HCT116 (cell line): ENCODE data around the gene NCAN. TPM values are rescaled to one million over a fixed set of nuclear protein-coding genes. Genes with fewer than 3 reads are reported as not detected.

Experiments
- ATAC-seq: fragments of 200-7000 bp; cut with Tn5 transposase; 2 replicates; pipeline ENCODE4 v1.9.1; 2020; ENCODE audit warnings: mild to moderate bottlenecking, moderate library complexity
- BruUV-seq: library from RNA; stranded (reverse); fragments of 400-500 nt; replicated peaks from 2 replicates; lab custom pipeline; 2021; lab: Mats Ljungman, UMichigan
- CTCF ChIA-PET: fragments of 300-600 bp; sonication (Branson Sonifier 250); formaldehyde crosslinking; loops from one replicate; lab custom pipeline; 2021; ENCODE audit warnings: antibody characterized with exemption; lab: Charles Lee
- POLR2A ChIA-PET: fragments of 300-600, 350-600 bp; sonication (Branson Sonifier 250); formaldehyde crosslinking; loops from one replicate; lab custom pipeline; 2021; ENCODE audit warnings: antibody characterized with exemption; lab: Charles Lee
- RAD21 ChIA-PET, 2 experiments: fragments of 300-600 bp; sonication (Branson Sonifier 250); formaldehyde crosslinking; loops; one replicate each; lab custom pipeline; 2023; ENCODE audit warnings: low total read pairs in 2 of 2; ENCODE audit not compliant: uncharacterized antibody in 2 of 2, unreplicated experiment in 2 of 2, low non-redundant PET in 1 of 2; lab: Charles Lee
- DNase-seq: peaks from one replicate; pipeline ENCODE4 v3.0.0-alpha.2; 2010; ENCODE audit warnings: low read depth, low spot score
- H2AFZ ChIP-seq: fragments of 200-600 bp; shearing (Covaris generic), sonication (generic); 2 replicates; pipeline ENCODE4 v1.6.1; 2017; ENCODE audit warnings: low read depth, mixed run types, mixed read lengths, antibody characterized with exemption, low read length; ENCODE audit not compliant: poor library complexity, severe bottlenecking
- H3K27ac ChIP-seq: 2 replicates; pipeline ENCODE4 v1.5.1; 2012; ENCODE audit warnings: low read depth, low read length
- H3K27me3 ChIP-seq: fragments of 200-600 bp; sonication (generic); 2 replicates; pipeline ENCODE4 v1.6.1; 2016; ENCODE audit warnings: mixed run types, low read length, mixed read lengths; ENCODE audit not compliant: insufficient read depth
- H3K36me3 ChIP-seq, 2 experiments: fragments of 200-500 bp in 1 of 2; fragments of 200-600 bp in 1 of 2; sonication (Bioruptor generic) in 1 of 2; sonication (generic) in 1 of 2; 2 replicates each; pipeline versions ENCODE4 v1.5.1 to v1.6.1; 2014 to 2016; ENCODE audit warnings: low read length in 2 of 2, inconsistent platforms in 1 of 2, mixed read lengths in 1 of 2, mixed run types in 1 of 2; ENCODE audit not compliant: insufficient read depth in 2 of 2, control insufficient read depth in 1 of 2
- H3K4me1 ChIP-seq, 2 experiments: fragments of 200-600 bp in 1 of 2; sonication (generic) in 1 of 2; 2 replicates each; pipeline versions ENCODE4 v1.5.1 to v1.6.1; 2012 to 2017; ENCODE audit warnings: low read length in 2 of 2, inconsistent platforms in 1 of 2, mild to moderate bottlenecking in 1 of 2, mixed read lengths in 1 of 2, mixed run types in 1 of 2, moderate library complexity in 1 of 2; ENCODE audit not compliant: insufficient read depth in 2 of 2, control insufficient read depth in 1 of 2
- H3K4me2 ChIP-seq: fragments of 200-600 bp; sonication (generic); 2 replicates; pipeline ENCODE4 v1.6.1; 2017; ENCODE audit warnings: mixed run types, low read length, mixed read lengths
- H3K4me3 ChIP-seq, 2 experiments: fragments of 200-600 bp in 1 of 2; sonication (generic) in 1 of 2; replicated peaks in 1 of 2; 2 replicates each; pipeline ENCODE4 v1.5.1; 2011 to 2016; ENCODE audit warnings: low read length in 2 of 2, control low read depth in 1 of 2, low read depth in 1 of 2, mild to moderate bottlenecking in 1 of 2, mixed read lengths in 1 of 2, mixed run types in 1 of 2
- H3K79me2 ChIP-seq: fragments of 200-600 bp; sonication (generic); 2 replicates; pipeline ENCODE4 v1.6.1; 2017; ENCODE audit warnings: mild to moderate bottlenecking, mixed run types, low read length, moderate library complexity, mixed read lengths; ENCODE audit not compliant: insufficient read depth
- H3K9ac ChIP-seq: fragments of 200-600 bp; sonication (generic); 2 replicates; pipeline ENCODE4 v1.6.1; 2016; ENCODE audit warnings: low read length, mixed read lengths
- H3K9me2 ChIP-seq: fragments of 200-600 bp; sonication (generic), shearing (Covaris generic); 2 replicates; pipeline ENCODE4 v1.6.1; 2017; ENCODE audit warnings: mixed run types, mild to moderate bottlenecking, moderate library complexity; ENCODE audit not compliant: insufficient read depth
- H3K9me3 ChIP-seq, 2 experiments: fragments of 200-500 bp in 1 of 2; fragments of 200-600 bp in 1 of 2; sonication (Bioruptor generic) in 1 of 2; sonication (generic) in 1 of 2; 2 replicates each; pipeline ENCODE4 v1.6.1; 2014 to 2017; ENCODE audit warnings: low read length in 2 of 2, mixed read lengths in 2 of 2, inconsistent platforms in 1 of 2, low read depth in 1 of 2, mild to moderate bottlenecking in 1 of 2, mixed run types in 1 of 2, moderate library complexity in 1 of 2; ENCODE audit not compliant: control insufficient read depth in 1 of 2, insufficient read depth in 1 of 2
- H4K20me1 ChIP-seq: fragments of 200-600 bp; sonication (generic), shearing (Covaris generic); 2 replicates; pipeline ENCODE4 v1.6.1; 2017; ENCODE audit warnings: mixed run types, mild to moderate bottlenecking, moderate library complexity; ENCODE audit not compliant: insufficient read depth
- CBX3 ChIP-seq: IDR thresholded peaks from 2 replicates; pipeline ENCODE4 v1.6.1; 2012; ENCODE audit warnings: low read depth
- CEBPB ChIP-seq: IDR thresholded peaks from 2 replicates; pipeline ENCODE4 v1.6.1; 2012; ENCODE audit warnings: low read depth
- EGR1 ChIP-seq: IDR thresholded peaks from 2 replicates; pipeline ENCODE4 v1.6.1; 2012; ENCODE audit warnings: low read depth
- ELF1 ChIP-seq: IDR thresholded peaks from 2 replicates; pipeline ENCODE4 v1.6.1; 2012; ENCODE audit warnings: low read depth, borderline replicate concordance
- EZH2phosphoT487 ChIP-seq: fragments of 200-600 bp; IDR thresholded peaks from 2 replicates; pipeline ENCODE4 v1.6.1; 2018; ENCODE audit warnings: antibody characterized with exemption, borderline replicate concordance
- FOSL1 ChIP-seq: IDR thresholded peaks from 2 replicates; pipeline ENCODE4 v1.6.1; 2012; ENCODE audit warnings: low read depth
- JUND ChIP-seq: IDR thresholded peaks from 2 replicates; pipeline ENCODE4 v1.6.1; 2012
- POLR2A ChIP-seq: IDR thresholded peaks from 2 replicates; pipeline ENCODE4 v1.7.0; 2011; ENCODE audit warnings: borderline replicate concordance; ENCODE audit not compliant: insufficient read depth, insufficient read length; ENCODE audit errors: extremely low read depth
- RAD21 ChIP-seq: IDR thresholded peaks from 2 replicates; pipeline ENCODE4 v1.6.1; 2012; ENCODE audit warnings: low read depth, mild to moderate bottlenecking
- SP1 ChIP-seq: IDR thresholded peaks from 2 replicates; pipeline ENCODE4 v1.6.1; 2012; ENCODE audit warnings: low read depth
- SRF ChIP-seq: IDR thresholded peaks from 2 replicates; pipeline ENCODE4 v1.6.1; 2012; ENCODE audit warnings: low read depth
- TCF7L2 ChIP-seq: IDR thresholded peaks from 2 replicates; pipeline ENCODE4 v1.7.0; 2011; ENCODE audit warnings: borderline replicate concordance, inconsistent platforms; ENCODE audit not compliant: insufficient read depth, insufficient read length; ENCODE audit errors: extremely low read depth
- YY1 ChIP-seq: IDR thresholded peaks from 2 replicates; pipeline ENCODE4 v1.6.1; 2011; ENCODE audit warnings: low read length, low read depth, moderate library complexity, mild to moderate bottlenecking; ENCODE audit not compliant: insufficient replicate concordance; ENCODE audit errors: extremely low read depth
- ZFX ChIP-seq: fragments of 450-650 bp; IDR thresholded peaks from 2 replicates; pipeline ENCODE4 v1.6.1; 2017
- ZNF274 ChIP-seq: fragments of 200-500 bp; sonication (Bioruptor generic); IDR thresholded peaks from 2 replicates; pipeline ENCODE4 v1.6.1; 2014; ENCODE audit warnings: mild to moderate bottlenecking, low read depth, low read length, inconsistent platforms
- intact Hi-C: fragments of 100-400 bp; cut with micrococcal nuclease; formaldehyde crosslinking; loops from 2 replicates; pipeline ENCODE4 v1.10.0; 2022
- total RNA-seq: library from RNA; stranded (reverse); gene quantifications from one replicate; pipeline ENCODE4 v1.2.1, GENCODE V29; 2021; ENCODE audit not compliant: unreplicated experiment
- TF ChIP-seq, protein P1 (sequence below): IDR thresholded peaks from 2 replicates; pipeline ENCODE4 v1.6.1; 2012
- TF ChIP-seq, protein P2 (sequence below): IDR thresholded peaks from 2 replicates; pipeline ENCODE4 v1.6.1; 2011; ENCODE audit warnings: mild to moderate bottlenecking, low read length, moderate library complexity; ENCODE audit not compliant: insufficient replicate concordance; ENCODE audit errors: extremely low read depth
- TF ChIP-seq, protein P3 (sequence below), 3 experiments: fragments of 200-600 bp in 1 of 3; sonication (generic) in 1 of 3; IDR thresholded peaks in 2 of 3; conservative IDR thresholded peaks in 1 of 3; 2 replicates each; pipeline ENCODE4 v1.5.1; 2012 to 2017; ENCODE audit warnings: low read depth in 2 of 3, low read length in 2 of 3, antibody characterized with exemption in 1 of 3, borderline replicate concordance in 1 of 3, control low read depth in 1 of 3, mild to moderate bottlenecking in 1 of 3, mixed read lengths in 1 of 3, mixed run types in 1 of 3, moderate library complexity in 1 of 3; ENCODE audit not compliant: insufficient read depth in 1 of 3
- TF ChIP-seq, protein P4 (sequence below): IDR thresholded peaks from 2 replicates; pipeline ENCODE4 v1.6.1; 2012
- TF ChIP-seq, protein P5 (sequence below): IDR thresholded peaks from 2 replicates; pipeline ENCODE4 v1.6.1; 2012; ENCODE audit warnings: low read depth

The NCAN gene
- total RNA-seq, 1 experiment from 2014 or later: 0.07 TPM

DNA sequence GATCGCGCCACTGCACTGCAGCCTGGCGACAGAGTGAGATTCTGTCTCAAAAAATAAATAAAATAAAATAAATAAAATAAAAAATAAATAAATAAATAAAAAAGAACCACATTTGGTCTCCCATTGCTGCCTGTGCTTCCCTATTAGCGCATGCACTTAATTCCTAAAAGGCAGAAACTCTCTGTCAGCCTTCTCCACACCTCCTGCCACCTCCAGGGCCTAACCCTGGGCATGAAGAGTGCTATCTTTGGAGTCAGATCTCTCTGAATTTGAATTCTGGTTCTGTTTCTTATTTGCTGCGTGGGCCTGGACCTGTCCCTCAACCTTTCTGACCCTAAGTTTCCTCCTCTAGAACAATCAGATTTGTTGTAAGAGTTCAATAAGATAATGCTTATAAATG is 11.3 kb downstream of the NCAN start:
- peaks cover 9 to 14% of the 10 kb centered on the region in 2 experiments for H3K4me1 ChIP-seq
- H3K9ac ChIP-seq: no peak overlapping the region
- no peaks in the 10 kb centered on the region for H3K79me2 ChIP-seq
- no TSS peak for BruUV-seq
- H3K36me3 ChIP-seq: no peaks in the 10 kb centered on the region
- no peaks in the 10 kb centered on the region for H4K20me1 ChIP-seq
- no peak overlapping the region for H2AFZ ChIP-seq
- ATAC-seq (no peak), DNase-seq (no peak)
- no peak overlapping the region for H3K27ac ChIP-seq
- no peak overlapping the region for H3K4me2 ChIP-seq
- H3K9me3 ChIP-seq: peaks cover 0 to 3% of the 10 kb centered on the region in 2 experiments; a peak in 1 of 4 replicates
- intact Hi-C loops: no loop called here
- no peaks in the 10 kb centered on the region for H3K27me3 ChIP-seq
- ChIA-PET CTCF (no interaction called here), POLR2A (no interaction called here), RAD21 (no interaction called here)
- no peak overlapping the region for H3K4me3 ChIP-seq
- TF ChIP-seq CBX3: no peak
- TF ChIP-seq YY1: no peak
- TF ChIP-seq SP1: no peak
- TF ChIP-seq, protein P1, sequence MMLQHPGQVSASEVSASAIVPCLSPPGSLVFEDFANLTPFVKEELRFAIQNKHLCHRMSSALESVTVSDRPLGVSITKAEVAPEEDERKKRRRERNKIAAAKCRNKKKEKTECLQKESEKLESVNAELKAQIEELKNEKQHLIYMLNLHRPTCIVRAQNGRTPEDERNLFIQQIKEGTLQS: no peak
- no peak for TF ChIP-seq CEBPB
- TF ChIP-seq, protein P2, sequence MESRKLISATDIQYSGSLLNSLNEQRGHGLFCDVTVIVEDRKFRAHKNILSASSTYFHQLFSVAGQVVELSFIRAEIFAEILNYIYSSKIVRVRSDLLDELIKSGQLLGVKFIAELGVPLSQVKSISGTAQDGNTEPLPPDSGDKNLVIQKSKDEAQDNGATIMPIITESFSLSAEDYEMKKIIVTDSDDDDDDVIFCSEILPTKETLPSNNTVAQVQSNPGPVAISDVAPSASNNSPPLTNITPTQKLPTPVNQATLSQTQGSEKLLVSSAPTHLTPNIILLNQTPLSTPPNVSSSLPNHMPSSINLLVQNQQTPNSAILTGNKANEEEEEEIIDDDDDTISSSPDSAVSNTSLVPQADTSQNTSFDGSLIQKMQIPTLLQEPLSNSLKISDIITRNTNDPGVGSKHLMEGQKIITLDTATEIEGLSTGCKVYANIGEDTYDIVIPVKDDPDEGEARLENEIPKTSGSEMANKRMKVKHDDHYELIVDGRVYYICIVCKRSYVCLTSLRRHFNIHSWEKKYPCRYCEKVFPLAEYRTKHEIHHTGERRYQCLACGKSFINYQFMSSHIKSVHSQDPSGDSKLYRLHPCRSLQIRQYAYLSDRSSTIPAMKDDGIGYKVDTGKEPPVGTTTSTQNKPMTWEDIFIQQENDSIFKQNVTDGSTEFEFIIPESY: no peak
- no peak for TF ChIP-seq POLR2A
- TF ChIP-seq JUND: no peak
- no peak for TF ChIP-seq EGR1
- TF ChIP-seq, protein P3, sequence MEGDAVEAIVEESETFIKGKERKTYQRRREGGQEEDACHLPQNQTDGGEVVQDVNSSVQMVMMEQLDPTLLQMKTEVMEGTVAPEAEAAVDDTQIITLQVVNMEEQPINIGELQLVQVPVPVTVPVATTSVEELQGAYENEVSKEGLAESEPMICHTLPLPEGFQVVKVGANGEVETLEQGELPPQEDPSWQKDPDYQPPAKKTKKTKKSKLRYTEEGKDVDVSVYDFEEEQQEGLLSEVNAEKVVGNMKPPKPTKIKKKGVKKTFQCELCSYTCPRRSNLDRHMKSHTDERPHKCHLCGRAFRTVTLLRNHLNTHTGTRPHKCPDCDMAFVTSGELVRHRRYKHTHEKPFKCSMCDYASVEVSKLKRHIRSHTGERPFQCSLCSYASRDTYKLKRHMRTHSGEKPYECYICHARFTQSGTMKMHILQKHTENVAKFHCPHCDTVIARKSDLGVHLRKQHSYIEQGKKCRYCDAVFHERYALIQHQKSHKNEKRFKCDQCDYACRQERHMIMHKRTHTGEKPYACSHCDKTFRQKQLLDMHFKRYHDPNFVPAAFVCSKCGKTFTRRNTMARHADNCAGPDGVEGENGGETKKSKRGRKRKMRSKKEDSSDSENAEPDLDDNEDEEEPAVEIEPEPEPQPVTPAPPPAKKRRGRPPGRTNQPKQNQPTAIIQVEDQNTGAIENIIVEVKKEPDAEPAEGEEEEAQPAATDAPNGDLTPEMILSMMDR (IDR thresholded peaks at IDR 0.05 in 2 of 3, conservative IDR thresholded peaks at IDR 0.05 in 1 of 3; ENCODE audit: borderline replicate concordance in 1 of 3, insufficient read depth in 1 of 3, low read depth in 2 of 3, low read length in 2 of 3): no peak
- TF ChIP-seq, protein P4, sequence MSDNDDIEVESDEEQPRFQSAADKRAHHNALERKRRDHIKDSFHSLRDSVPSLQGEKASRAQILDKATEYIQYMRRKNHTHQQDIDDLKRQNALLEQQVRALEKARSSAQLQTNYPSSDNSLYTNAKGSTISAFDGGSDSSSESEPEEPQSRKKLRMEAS: no peak
- no peak for TF ChIP-seq ZFX
- TF ChIP-seq ZNF274: no peak
- no peak for TF ChIP-seq SRF
- TF ChIP-seq, protein P5, sequence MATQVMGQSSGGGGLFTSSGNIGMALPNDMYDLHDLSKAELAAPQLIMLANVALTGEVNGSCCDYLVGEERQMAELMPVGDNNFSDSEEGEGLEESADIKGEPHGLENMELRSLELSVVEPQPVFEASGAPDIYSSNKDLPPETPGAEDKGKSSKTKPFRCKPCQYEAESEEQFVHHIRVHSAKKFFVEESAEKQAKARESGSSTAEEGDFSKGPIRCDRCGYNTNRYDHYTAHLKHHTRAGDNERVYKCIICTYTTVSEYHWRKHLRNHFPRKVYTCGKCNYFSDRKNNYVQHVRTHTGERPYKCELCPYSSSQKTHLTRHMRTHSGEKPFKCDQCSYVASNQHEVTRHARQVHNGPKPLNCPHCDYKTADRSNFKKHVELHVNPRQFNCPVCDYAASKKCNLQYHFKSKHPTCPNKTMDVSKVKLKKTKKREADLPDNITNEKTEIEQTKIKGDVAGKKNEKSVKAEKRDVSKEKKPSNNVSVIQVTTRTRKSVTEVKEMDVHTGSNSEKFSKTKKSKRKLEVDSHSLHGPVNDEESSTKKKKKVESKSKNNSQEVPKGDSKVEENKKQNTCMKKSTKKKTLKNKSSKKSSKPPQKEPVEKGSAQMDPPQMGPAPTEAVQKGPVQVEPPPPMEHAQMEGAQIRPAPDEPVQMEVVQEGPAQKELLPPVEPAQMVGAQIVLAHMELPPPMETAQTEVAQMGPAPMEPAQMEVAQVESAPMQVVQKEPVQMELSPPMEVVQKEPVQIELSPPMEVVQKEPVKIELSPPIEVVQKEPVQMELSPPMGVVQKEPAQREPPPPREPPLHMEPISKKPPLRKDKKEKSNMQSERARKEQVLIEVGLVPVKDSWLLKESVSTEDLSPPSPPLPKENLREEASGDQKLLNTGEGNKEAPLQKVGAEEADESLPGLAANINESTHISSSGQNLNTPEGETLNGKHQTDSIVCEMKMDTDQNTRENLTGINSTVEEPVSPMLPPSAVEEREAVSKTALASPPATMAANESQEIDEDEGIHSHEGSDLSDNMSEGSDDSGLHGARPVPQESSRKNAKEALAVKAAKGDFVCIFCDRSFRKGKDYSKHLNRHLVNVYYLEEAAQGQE: no peak
- TF ChIP-seq ELF1: no peak
- TF ChIP-seq FOSL1: no peak
- no peak for TF ChIP-seq TCF7L2
- TF ChIP-seq EZH2phosphoT487: no peak
- no peak for TF ChIP-seq RAD21
- H3K9me2 ChIP-seq: no peaks in the 10 kb centered on the region
